B cell (primary cell): ENCODE results near the gene SLC7A6. TPM values are rescaled to one million over a fixed set of nuclear protein-coding genes. Genes with fewer than 3 reads are reported as not detected.

Experiments
- ATAC-seq: fragments of 200-7000 bp; cut with Tn5 transposase; one replicate; pipeline ENCODE4 v1.10.0; 2021; ENCODE audit warnings: low read depth, mild to moderate bottlenecking, moderate number of reproducible peaks, moderate library complexity
- CTCF ChIA-PET: fragments of 350-600 bp; sonication (Branson Sonifier 250); formaldehyde crosslinking; loops from one replicate; lab custom pipeline; 2021; ENCODE audit warnings: antibody characterized with exemption, inconsistent platforms; lab: Charles Lee
- POLR2A ChIA-PET: fragments of 350-600 bp; sonication (Branson Sonifier 250); formaldehyde crosslinking; loops from one replicate; lab custom pipeline; 2021; ENCODE audit warnings: antibody characterized with exemption; lab: Charles Lee
- DNase-seq: peaks from one replicate; pipeline ENCODE4 v3.0.0; 2013
- H2AFZ ChIP-seq: 2 replicates; pipeline ENCODE4 v1.6.1; 2012; ENCODE audit warnings: mild to moderate bottlenecking, low read depth, low read length; ENCODE audit not compliant: insufficient read depth, poor library complexity, severe bottlenecking
- H3K27ac ChIP-seq, 2 donors: 1 replicate in 1 of 2; 2 replicates in 1 of 2; pipeline ENCODE4 v1.5.1; 2012 to 2013; ENCODE audit warnings: low read length in 2 of 2, mild to moderate bottlenecking in 2 of 2, moderate library complexity in 1 of 2
- H3K27me3 ChIP-seq, 4 experiments: fragments of 200-600 bp in 1 of 4; sonication (generic) in 1 of 4; replicated peaks in 1 of 4; 1 replicate in 2 of 4; 2 replicates in 2 of 4; pipeline versions ENCODE4 v1.6.1 to v1.7.0; 2013 to 2016; ENCODE audit warnings: low read length in 3 of 4, mild to moderate bottlenecking in 2 of 4, mixed read lengths in 1 of 4, moderate library complexity in 1 of 4; ENCODE audit not compliant: insufficient read depth in 4 of 4, control insufficient read depth in 3 of 4; ENCODE audit errors: control extremely low read depth in 1 of 4
- H3K36me3 ChIP-seq, 2 experiments: replicated peaks in 1 of 2; 1 replicate in 1 of 2; 2 replicates in 1 of 2; pipeline versions ENCODE4 v1.6.1 to v1.7.1; 2013; ENCODE audit warnings: low read length in 1 of 2; ENCODE audit not compliant: insufficient read depth in 2 of 2, control insufficient read depth in 1 of 2; ENCODE audit errors: control extremely low read depth in 1 of 2, extremely low read depth in 1 of 2
- H3K4me1 ChIP-seq, 2 donors: fragments of 200-600 bp in 1 of 2; sonication (generic) in 1 of 2; 1 replicate in 1 of 2; 2 replicates in 1 of 2; pipeline versions ENCODE4 v1.5.1 to v1.6.1; 2013 to 2017; ENCODE audit warnings: low read length in 2 of 2; ENCODE audit not compliant: control insufficient read depth in 2 of 2, insufficient read depth in 2 of 2
- H3K4me2 ChIP-seq: replicated peaks from 2 replicates; pipeline ENCODE3; 2012; ENCODE audit warnings: mild to moderate bottlenecking, low read depth, low read length; ENCODE audit not compliant: poor library complexity, severe bottlenecking
- H3K4me3 ChIP-seq, 5 experiments: fragments of 200-600 bp in 1 of 5; sonication (generic) in 1 of 5; 1 replicate in 3 of 5; 2 replicates in 2 of 5; pipeline versions ENCODE4 v1.5.1 to v1.7.0; 2011 to 2016; ENCODE audit warnings: low read length in 4 of 5, mild to moderate bottlenecking in 4 of 5, low read depth in 2 of 5, control low read depth in 1 of 5, moderate library complexity in 1 of 5; ENCODE audit not compliant: insufficient read depth in 1 of 5; ENCODE audit errors: control extremely low read depth in 1 of 5, extremely low read depth in 1 of 5
- H3K79me2 ChIP-seq: fragments of 200-600 bp; sonication (generic); one replicate; pipeline ENCODE4 v1.6.0; 2016; ENCODE audit warnings: low read length; ENCODE audit not compliant: control insufficient read depth, insufficient read depth
- H3K9ac ChIP-seq: fragments of 200-600 bp; sonication (generic); 2 replicates; pipeline ENCODE4 v1.6.1; 2017; ENCODE audit warnings: mild to moderate bottlenecking, low read length, moderate library complexity
- H3K9me3 ChIP-seq, 3 donors: one replicate each; pipeline versions ENCODE4 v1.6.1 to v1.7.1; 2013; ENCODE audit warnings: low read length in 2 of 3; ENCODE audit not compliant: control insufficient read depth in 2 of 3, insufficient read depth in 1 of 3; ENCODE audit errors: control extremely low read depth in 1 of 3
- H4K20me1 ChIP-seq: 2 replicates; pipeline ENCODE4 v1.6.0; 2012; ENCODE audit warnings: mild to moderate bottlenecking, low read length; ENCODE audit not compliant: insufficient read depth, control insufficient read depth, poor library complexity, severe bottlenecking
- H3K27ac Mint-ChIP-seq: one replicate; pipeline ENCODE4 v1.8.0; 2021; ENCODE audit warnings: mixed read lengths
- H3K27me3 Mint-ChIP-seq: one replicate; pipeline ENCODE4 v1.8.0; 2021; ENCODE audit warnings: mixed read lengths
- H3K4me1 Mint-ChIP-seq: one replicate; pipeline ENCODE4 v1.8.0; 2021; ENCODE audit warnings: mixed read lengths
- H3K4me3 Mint-ChIP-seq: one replicate; pipeline ENCODE4 v1.8.0; 2021; ENCODE audit warnings: mixed read lengths
- H3K9me3 Mint-ChIP-seq: one replicate; pipeline ENCODE4 v1.8.0; 2022; ENCODE audit warnings: mixed read lengths; ENCODE audit not compliant: insufficient read depth
- CTCF ChIP-seq: fragments of 200-600 bp; IDR thresholded peaks from one replicate; pipeline ENCODE4 v1.8.0; 2022; ENCODE audit warnings: antibody characterized with exemption, mild to moderate bottlenecking
- EZH2 ChIP-seq: IDR thresholded peaks from 2 replicates; pipeline ENCODE4 v1.6.1; 2012; ENCODE audit warnings: borderline replicate concordance, low read depth, mild to moderate bottlenecking, moderate library complexity, low read length; ENCODE audit not compliant: insufficient read depth, poor library complexity, severe bottlenecking
- WGBS: methylation state at CpG from one replicate; pipeline ENCODE4 v1.1.5; 2013; ENCODE audit warnings: missing lambda C conversion rate; ENCODE audit not compliant: insufficient coverage; 5-methylcytosine and 5-hydroxymethylcytosine counted together
- intact Hi-C: fragments of 100-400 bp; cut with micrococcal nuclease; formaldehyde crosslinking; loops from one replicate; pipeline ENCODE4 v1.10.0; 2022
- polyA plus RNA-seq: library from polyadenylated mRNA; depleted of rRNA; stranded (reverse); fragments of >200 nt; gene quantifications from 2 replicates; pipeline ENCODE4 v1.2.3, GENCODE V29; 2012
- total RNA-seq, 2 donors: library from RNA; stranded (reverse); fragments of 120-200 nt in 1 of 2; gene quantifications; 1 replicate in 1 of 2; 2 replicates in 1 of 2; pipeline versions ENCODE4 v1.2.3 to v1.2.4, GENCODE V29; 2013 to 2022

The SLC7A6 gene
- total and polyA plus RNA-seq, 2 donors (not counting 1 experiment from before 2014, with no cell fraction given), result 73.8 to 85.1 TPM

- no peaks in the 10 kb centered on the region for H3K27me3 Mint-ChIP-seq
- POLR2A ChIA-PET, result interaction anchor here (0.6 to 1.0 kb wide), 2 partner anchors 9 to 15 kb away, joined by 3 to 6 read pairs; no protein-coding TSS in a partner anchor
- CTCF ChIA-PET, result interaction anchor here (0.6 to 15.1 kb wide), 5 partner anchors 10 to 644 kb away, joined by 3 to 554 read pairs (median 3); partner anchors contain the start of gene SLC7A6
- DNase-seq (no peak), ATAC-seq (peak; percentile 73)
- H3K9ac ChIP-seq, result no peak overlapping the region
- H3K4me3 ChIP-seq, result no peak overlapping the region
- 17% methylated on average over 1 of the region's 5 CpGs for WGBS
- peaks cover 26 to 27% of the 10 kb centered on the region in 2 donors for H3K4me1 ChIP-seq
- no peak overlapping the region for H3K4me3 Mint-ChIP-seq
- H3K79me2 ChIP-seq, result peaks cover 28% of the 10 kb centered on the region
- H3K27me3 ChIP-seq, result no peaks in the 10 kb centered on the region
- intact Hi-C loops, result no loop called here
- peak overlapping the region; percentile 10 for H2AFZ ChIP-seq
- peak overlapping the region; percentile 58 to 62 for H3K27ac ChIP-seq
- no peaks in the 10 kb centered on the region for H3K9me3 ChIP-seq
- H3K4me2 ChIP-seq, result peak overlapping the region; percentile 46
- TF ChIP-seq CTCF, result no peak
- no peak for TF ChIP-seq EZH2
- H3K36me3 ChIP-seq, result peaks cover 0 to 20% of the 10 kb centered on the region in 2 experiments
- no peaks in the 10 kb centered on the region for H3K9me3 Mint-ChIP-seq
- H4K20me1 ChIP-seq, result no peaks in the 10 kb centered on the region
- H3K4me1 Mint-ChIP-seq, result peaks cover 24% of the 10 kb centered on the region
- peak overlapping the region; percentile 21 for H3K27ac Mint-ChIP-seq
These were observed 12.5 kb upstream of the SLC7A6 start for GRCh38 chr16:68251832-68252231.

- Histone ChIP-seq H2AFZ (peak overlapping the region; percentile 10), H3K27ac (peak overlapping the region; percentile 58 to 62), H3K9me3 (no peaks in the 10 kb centered on the region), H3K36me3 (peaks cover 0 to 20% of the 10 kb centered on the region in 2 experiments), H3K27me3 (no peaks in the 10 kb centered on the region), H4K20me1 (no peaks in the 10 kb centered on the region), H3K4me3 (no peak overlapping the region), H3K4me1 (peaks cover 26 to 27% of the 10 kb centered on the region in 2 donors), H3K9ac (no peak overlapping the region), H3K79me2 (peaks cover 22% of the 10 kb centered on the region), H3K4me2 (peak overlapping the region; percentile 46)
- TF ChIP-seq EZH2, result no peak
- no peak for TF ChIP-seq CTCF
- Mint-ChIP-seq H3K4me1 (peaks cover 21% of the 10 kb centered on the region), H3K27ac (peak overlapping the region; percentile 21), H3K4me3 (no peak overlapping the region), H3K9me3 (no peaks in the 10 kb centered on the region), H3K27me3 (no peaks in the 10 kb centered on the region)
- CTCF ChIA-PET, result interaction anchor here (0.6 to 15.1 kb wide), 4 partner anchors 9 to 644 kb away, joined by 3 to 554 read pairs (median 34); partner anchors contain the start of gene SLC7A6
- WGBS, result 57% methylated on average over 4 of the region's 5 CpGs
- DNase-seq (no peak), ATAC-seq (no peak)
- intact Hi-C loops, result no loop called here
- POLR2A ChIA-PET, result interaction anchor here (0.6 to 1.0 kb wide), 2 partner anchors 9 to 15 kb away, joined by 3 to 6 read pairs; no protein-coding TSS in a partner anchor
These were observed 11.9 kb upstream of the SLC7A6 start for GRCh38 chr16:68252383-68252782.
